GM21381 (cell line): ENCODE results near the gene LHFPL4.
"Not testable (repeated sequence)": the region's sequence is repeated elsewhere in the genome, so short reads cannot be mapped to it uniquely, and the experiment has no call there.

Source experiments
- ATAC-seq: cut with Tn5 transposase; IDR thresholded peaks from one replicate; pipeline ENCODE4 v1.9.1; 2021; ENCODE audit warnings: mild to moderate bottlenecking, moderate library complexity; ENCODE audit not compliant: unreplicated experiment

Gene LHFPL4

DNA sequence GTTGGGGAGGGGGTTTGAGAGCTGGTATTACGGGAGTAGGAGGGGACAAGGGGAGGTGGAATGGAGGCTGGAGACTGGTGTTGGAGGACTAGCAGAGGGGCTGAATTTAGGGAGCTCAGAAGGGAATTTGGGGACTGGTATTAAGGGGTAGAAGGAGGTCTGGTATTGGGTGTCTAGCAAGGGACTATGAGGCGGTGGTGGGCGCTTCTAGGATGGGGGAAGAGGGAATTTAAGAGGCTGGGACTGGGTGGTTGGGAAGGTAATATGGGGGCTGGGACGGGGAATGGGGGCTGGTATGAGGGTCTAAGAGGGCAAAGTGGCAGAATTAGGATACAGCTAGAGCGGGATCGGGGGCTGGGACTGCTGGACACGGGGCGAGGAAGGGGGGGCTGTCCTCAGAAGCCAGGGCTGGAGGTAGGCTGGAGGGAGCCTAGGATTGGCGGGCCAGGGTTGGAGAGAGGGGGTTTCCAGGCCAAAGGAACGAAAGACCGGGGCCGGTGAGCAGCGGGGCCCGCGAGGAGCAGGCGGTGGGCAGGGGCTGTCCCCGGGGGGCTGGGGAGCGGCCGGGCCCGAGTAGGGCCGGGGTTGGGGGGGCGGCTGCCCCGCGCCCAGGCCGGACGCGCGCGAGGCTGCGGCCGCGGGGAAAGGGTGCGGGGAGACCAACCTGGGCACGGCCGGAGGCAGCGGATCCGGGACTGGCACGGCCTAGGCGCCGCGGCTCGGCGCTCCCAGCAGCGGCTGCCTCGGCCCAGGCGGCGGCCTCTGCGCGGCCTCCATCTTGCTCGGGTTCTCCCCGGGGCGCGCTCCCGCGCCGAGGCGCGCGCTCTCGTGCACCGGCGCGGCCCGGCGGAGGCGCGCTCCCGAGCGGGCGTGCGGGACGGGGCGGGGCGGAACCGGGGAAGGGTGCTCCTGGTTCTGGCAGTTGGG, at the start of gene LHFPL4:
Gene LHFPL4 (minus strand): TSS at position 802 of the 927 bp plus-strand sequence. CDS start 1,143 bp downstream, outside the sequence.
- ATAC-seq = no peak

DNA sequence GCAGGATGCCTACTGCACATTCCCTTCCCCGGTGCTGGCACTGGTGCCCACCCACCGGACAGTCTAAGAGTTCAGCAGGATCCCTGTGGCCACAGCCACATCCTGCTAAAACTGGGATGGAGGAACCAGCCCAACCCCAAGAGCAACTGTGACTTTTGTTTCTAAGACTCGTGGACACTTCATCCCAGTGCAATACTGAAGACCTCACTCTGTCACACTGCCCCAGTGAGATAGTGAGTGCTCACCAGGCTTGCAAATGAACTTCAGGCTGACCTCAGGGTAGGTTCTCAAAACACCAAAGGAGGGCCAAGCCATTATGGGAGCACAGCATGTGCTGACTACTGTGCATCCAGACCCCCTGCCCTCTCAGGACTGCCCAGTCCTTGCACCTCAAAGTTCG, 49.0 kb upstream of the LHFPL4 start:
- ATAC-seq = no peak

DNA sequence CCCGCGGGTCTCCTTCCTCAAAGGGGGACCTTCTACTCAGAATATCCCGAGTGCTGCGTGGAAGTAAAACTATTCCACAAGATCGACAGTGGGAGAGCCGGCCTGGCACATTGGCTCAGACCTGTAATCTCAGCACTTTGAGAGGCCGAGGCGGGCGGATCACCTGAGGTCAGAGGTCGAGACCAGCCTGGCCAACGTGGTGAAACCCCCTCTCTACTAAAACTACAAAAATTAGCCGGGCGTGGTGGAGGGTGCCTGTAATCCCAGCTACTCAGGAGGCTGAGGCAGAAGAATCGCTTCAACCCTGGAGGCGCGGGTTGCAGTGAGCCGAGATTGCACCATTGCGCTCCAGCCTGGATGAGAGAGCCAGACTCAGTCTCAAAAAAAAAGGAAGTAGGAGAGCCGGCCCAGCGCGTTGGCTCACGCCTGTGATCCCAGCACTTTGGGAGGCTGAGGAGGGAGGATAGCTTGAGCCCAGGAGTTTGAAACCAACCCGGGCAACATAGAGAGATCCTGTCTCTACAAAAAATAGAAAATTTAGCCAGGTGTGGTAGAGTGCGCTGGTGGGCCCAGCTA, 47.5 kb upstream of the LHFPL4 start:
- not testable (repeated sequence) for ATAC-seq

DNA sequence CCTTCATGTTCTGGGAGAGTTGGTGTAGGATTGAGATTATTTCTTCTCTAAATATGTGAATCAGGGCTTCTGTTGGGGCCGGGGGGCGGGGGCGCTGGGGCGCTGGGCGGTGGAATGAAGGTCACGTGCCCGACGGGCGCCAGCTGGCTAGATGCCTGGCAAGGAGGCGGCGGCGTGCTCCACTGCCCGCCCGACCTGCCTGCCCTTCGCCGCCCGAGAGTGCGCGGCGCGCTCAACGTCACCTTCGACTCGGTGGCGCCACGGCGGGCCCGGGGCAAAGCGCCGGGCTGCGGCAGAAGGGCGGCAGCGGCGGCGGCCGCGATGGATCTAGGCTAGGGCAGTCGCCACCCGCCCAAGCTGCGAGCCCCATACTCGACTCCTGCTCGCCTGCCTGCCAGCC, 47.0 kb upstream of the LHFPL4 start:
- ATAC-seq = no peak

DNA sequence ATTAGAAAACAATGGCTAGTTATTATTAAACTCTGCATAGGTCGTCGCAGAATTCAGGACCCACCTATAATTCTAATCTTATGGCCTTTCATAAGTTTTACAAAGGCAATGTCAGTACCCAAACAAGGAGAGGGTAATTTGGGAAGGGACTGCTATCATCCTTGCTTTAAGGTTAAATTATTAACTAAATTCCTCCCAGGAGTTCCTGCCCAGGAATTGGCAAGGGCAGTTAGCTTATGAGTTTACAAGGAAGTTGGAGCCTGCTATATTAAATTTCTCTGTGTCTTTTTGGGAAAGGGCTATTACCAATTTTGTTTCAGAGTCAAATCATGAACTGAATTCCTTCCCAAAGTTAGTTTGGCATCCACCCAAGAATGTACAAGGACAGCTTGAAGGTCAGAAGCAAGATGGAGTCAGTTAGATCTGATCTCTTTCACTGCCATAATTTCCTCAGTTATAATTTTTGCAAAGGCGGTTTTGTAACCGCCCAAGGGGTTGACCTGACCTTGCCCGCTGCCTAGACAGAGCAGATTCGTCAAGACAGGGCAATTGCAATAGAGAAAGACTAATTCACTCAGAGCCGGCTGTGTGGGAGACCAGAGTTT, 45.3 kb upstream of the LHFPL4 start:
- no peak for ATAC-seq

DNA sequence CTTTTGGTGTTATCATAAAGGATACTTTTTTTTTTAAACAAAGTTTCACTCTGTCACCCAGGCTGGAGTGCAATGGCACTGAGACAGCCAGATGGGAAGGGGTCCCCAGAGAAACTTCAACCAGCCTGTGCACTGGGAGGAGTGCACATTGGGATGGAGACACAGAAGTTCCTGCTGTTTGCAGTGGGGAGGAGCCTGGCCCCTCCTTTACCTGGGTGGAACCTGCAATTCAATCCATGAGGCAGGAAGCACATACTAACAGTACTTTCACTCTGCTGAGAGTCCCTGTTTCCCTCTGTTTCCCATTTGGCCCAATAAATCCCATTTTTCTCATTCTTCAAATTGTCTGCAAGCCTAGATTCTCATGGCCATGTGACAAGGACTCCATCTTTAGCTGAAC, 42.3 kb upstream of the LHFPL4 start:
- ATAC-seq = no peak

DNA sequence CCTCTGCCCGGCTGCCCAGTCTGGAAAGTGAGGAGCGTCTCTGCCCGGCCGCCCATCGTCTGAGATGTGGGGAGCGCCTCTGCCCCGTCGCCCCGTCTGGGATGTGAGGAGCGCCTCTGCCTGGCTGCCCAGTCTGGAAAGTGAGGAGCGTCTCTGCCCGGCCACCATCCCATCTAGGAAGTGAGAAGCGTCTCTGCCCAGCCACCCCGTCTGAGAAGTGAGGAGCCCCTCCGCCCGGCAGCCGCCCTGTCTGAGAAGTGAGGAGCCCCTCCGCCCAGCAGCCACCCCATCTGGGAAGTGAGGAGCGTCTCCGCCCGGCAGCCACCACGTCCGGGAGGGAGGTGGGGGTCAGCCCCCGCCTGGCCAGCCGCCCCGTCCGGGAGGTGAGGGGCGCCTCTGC, 38.2 kb upstream of the LHFPL4 start:
- not testable (repeated sequence) for ATAC-seq

DNA sequence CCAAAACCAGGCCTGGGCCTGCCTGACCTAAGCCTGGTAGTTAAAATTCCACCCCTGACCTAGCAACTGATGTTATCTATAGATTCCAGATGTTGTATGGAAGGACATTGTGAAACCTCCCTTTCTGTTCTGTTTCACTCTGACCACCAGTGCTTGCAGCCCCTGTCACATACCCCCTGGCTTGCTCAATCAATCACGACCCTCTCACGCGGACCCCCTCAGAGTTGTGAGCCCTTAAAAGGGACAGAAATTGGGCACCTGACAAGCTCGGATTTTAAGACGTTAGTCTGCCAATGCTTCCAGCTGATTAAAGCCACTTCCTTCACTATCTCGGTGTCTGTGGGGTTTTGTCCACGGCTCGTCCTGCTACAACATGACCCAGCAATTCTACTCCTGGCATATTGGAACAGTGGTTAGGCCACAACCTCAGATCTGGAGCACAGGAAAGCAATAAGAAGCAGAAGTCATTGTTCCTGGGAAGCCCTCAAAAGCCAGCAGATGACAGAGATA, 36.7 kb upstream of the LHFPL4 start:
- no peak for ATAC-seq

DNA sequence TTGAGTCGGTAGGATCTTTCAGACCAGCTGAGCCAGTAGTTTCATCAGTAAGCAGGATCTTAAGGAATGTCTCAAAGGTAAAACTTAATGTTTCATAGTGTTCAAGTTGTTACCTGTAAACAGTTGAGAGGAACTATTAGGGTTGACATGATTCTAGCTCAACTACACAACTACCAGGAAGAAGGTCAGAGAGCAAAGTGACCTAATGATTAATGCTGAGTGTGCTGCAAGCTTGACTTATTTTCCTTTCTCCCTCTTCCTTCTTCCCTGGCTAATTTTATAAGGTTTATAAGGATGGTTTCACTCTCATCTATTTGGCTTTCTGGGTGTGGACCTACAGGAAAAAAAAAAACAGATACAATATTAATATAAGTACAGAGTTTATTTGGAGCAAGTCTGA, 30.2 kb upstream of the LHFPL4 start:
- ATAC-seq = no peak

DNA sequence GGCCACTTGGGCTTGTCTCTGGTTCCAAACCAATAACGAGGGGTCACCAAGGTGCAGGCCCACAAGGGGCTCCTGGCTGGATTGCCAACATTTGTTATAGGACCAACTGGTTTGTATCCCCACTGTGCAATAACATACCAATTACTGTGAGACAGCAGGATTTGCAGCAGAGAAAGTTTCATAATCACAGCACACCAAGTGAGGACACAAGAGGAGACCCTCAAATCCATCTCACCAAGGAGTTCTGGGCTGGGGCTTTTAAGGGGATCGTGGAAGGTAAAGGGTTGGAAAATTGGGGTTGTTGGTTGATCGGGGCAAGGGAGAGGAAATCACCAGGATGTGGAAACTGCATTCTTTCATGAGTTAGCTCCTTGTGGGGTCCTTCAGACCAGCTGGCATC, 29.7 kb upstream of the LHFPL4 start:
- ATAC-seq = no peak

DNA sequence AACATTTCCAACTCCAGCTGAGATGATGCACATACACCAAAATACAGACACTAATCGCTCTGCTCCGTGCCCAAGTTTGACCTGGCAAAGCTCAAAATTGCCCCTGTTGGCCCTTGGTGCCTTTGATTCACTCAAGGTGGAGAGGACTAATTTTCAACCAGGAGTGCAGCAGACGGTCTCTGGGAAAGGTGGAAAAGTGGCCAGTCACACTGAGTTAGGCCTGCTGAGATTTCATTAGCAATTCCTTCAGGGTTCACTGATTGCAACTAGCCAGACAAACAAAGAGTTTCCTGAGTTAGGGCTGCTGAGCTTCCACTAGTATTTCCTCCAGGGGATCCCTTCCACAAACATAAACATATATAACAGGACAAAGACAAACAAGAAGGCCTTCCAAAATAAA, 28.7 kb upstream of the LHFPL4 start:
- no peak for ATAC-seq

DNA sequence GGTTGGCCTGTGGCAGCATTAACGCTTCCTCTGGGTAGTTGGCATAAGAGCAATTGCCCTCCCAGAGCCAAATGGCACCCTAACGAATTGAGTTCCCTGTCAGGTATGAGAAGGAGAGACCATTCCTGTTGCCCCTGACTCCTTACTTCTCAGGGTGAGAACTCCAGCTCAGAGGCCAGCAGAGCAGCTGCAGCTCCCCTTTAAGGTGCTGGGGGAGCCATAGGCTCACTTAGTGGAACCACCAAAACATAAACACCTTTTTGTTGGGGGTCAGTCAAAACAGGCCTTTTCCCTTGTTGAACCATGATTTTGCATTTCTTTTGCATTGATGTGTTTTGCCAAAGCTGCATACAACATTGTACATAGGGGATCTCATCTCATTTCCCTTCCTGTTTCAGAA, 28.1 kb upstream of the LHFPL4 start:
- ATAC-seq = no peak

DNA sequence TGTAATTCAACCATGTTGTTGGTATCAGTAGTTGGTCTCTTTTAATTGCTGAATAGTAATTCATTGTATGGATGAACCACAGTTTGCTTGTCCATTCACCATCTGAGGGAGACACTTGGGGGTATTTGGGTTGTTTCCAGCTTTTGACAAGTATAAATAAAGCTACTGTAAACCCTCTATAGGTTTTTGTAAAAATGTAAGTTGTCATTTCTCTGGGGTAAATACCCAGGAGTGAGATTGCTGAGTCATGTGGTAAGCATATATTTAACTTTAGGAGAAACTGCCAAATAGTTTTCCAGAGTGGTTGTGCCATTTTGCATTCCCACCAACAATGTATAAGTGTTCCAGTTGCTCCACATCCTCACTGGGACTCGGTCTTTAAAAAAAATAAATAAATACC, 15.4 kb upstream of the LHFPL4 start:
- no peak for ATAC-seq

DNA sequence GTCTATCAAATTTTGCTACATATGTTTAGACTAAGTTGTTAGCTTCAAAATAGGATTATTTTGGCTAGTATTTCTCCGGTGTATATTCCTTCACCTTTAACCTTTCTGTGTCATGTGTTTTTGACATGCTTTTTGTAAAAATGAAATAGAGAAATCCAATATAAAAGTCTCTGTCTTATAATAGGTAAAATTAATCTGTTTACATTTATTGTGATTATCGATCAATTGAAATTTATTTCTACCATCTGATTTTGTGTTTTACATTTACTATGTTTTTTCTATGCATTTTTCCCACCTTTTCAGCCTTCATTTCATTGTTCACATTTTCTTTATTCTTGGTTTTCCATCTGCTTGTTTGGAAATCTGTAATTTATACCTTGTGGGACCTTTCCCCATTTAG, 11.7 kb upstream of the LHFPL4 start:
- no peak for ATAC-seq

DNA sequence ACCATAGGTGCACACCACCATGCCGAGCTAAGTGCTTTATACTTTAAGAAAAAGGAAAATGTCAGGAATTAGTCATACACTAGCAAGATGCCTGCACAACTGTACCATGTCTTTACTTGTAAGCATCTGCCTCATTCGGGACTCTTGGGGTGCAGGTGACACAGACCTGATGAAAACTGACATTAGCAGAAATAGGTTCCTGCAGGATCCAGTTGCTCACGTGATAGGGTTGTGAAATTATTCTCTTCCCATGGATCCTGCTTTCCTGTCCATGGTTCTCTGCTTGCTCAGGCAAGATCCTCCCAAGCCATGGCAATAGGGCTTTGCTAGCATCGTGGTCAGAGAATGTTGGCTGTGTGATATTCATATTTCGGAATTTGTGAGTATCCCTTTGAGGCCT, 10.2 kb upstream of the LHFPL4 start:
- no peak for ATAC-seq

DNA sequence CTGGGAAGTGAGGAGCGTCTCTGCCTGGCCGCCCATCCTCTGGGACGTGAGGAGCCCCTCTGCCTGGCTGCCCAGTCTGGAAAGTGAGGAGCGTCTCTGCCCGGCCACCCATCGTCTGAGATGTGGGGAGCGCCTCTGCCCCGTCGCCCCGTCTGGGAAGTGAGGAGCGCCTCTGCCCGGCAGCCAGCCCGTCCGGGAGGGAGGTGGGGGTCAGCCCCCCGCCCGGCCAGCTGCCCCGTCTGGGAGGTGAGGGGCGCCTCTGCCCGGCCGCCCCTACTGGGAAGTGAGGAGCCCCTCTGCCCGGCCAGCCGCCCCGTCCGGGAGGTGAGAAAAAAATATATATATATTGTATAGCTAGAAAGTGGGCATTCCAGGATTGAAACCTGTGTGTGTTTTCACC, 6.4 kb upstream of the LHFPL4 start:
- ATAC-seq = not testable (repeated sequence)

DNA sequence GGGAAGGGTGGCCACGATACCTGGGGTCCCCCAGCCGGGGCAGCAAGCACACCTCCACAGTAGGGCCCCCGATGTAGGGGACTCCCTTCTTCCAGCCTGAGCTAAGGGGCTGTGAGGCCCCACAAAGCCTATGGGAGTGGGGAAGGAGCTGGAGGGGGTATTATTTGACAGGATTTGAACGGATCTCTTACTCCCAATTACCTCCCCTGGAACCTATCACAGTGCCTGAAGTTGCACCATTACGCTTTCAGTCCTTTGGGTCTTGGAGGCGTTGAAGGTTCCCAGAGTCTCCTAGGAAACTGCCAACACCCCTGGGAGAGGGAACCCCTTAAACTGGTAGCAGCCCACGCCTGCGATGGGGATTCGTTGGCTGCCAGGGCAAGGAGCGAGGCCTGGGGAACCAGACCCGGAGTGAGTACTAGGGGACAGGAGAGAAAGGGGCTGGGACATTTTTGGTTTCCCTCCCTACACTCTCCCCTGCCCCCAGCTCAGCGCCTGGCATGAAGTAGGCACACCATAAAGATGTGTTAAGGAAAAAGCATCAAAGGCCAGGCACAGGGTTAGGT, 409 bp upstream of the LHFPL4 start:
- no peak for ATAC-seq

DNA sequence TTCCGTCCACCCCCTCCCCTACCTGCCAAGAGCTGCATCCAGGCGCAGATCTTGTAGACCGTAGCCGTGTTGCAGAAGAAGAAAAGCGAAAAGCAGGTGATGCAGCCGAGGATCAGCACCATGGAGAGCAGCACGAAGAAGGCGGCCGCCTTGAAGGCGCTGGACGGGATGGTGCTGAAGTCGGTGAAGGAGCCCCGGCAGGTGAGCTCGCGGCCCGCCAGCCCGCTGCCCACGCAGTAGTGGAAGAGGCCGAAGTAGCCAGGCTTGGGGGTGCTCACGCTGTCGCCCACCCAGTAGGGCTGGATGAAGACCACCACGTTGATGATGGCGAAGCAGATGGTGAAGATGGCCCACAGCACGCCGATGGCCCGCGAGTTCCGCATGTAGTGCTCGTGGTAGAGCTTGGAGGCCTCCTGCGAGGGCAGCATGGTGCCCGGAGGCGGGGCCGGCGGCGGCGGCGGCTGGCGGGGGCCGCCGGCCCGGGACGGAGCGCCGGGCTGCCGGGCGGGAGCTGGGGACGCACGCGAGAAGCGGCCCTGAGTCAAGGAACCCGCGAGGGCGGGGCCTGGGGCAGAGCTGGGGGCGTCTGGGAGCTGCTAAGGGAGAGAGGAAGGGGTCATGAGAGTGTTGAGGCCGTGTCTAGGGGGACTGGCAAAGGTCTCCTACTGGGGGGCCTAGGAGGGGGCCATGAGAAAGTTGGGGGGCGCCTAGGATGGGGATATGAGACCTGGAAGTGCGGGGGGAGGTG, 1.2 kb downstream of the LHFPL4 start:
- no peak for ATAC-seq

DNA sequence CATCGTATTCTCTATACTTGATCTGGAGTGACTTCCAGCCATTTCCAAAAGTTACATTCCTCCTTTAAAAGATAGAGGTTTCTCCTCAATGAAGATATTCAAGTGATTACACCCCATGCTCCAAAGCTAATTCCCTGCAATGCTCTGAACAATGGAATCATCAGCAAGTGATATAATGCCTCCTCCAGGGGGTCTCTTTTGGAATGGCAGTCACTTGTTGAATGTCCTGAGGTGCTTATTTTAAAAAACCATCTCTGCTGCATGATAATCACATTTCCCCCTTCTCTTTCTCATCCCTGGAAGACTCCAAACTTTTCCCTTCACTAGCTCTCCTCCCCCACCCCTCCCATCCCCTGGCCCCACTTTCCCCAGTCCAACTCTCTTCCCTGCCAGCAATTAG, 2.6 kb downstream of the LHFPL4 start:
- ATAC-seq = no peak

DNA sequence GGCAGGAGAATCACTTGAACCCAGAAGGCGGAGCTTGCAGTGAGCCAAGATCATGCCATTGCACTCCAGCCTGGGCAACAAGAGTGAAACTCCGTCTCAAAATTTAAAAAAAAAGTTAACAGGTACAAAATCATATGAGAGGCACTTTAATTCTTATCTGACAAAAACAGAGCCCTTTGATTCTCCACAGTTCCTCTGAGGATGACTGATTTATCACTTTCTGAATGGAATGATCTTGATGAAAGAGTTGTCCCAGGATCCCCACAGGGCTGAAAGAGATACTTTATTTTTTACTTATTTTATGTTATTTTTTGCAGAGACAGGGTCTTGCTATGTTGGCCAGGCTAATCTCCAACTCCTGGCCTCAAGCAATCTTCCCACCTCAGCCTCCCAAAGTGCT, 4.0 kb downstream of the LHFPL4 start:
- no peak for ATAC-seq

DNA sequence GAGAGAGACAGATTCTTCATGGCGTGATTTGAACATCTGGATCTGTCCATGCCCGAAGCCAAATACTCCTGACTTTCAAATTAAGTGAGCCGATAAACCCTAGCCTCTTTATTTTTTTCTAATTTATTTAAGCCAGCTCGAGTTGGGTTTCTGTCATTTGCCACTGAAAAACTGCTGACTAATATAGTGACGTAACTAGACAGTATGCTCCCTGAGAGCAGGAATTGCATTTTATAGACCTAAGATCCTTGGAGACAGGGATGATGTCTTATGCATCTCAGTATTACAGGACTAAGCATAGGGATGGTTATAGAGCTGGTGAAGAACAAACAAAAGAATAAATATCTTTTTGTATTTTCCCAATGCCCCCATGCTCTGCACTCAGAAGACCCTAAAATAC, 4.6 kb downstream of the LHFPL4 start:
- no peak for ATAC-seq
